Measurements from ENCODE around the gene AMZ1. TPM values are rescaled to one million over a fixed set of nuclear protein-coding genes. Genes with fewer than 3 reads are reported as not detected.

Gene AMZ1
- total RNA-seq, 2 experiments from 2014 or later = 0.05 to 0.08 TPM

GRCh38 chr7:2751086-2751485, 63.1 kb downstream of the AMZ1 start:
- CTCF ChIA-PET = interaction anchor here (0.5 to 0.6 kb wide), 2 partner anchors 32 to 248 kb away, joined by 3 read pairs; no protein-coding TSS in a partner anchor
- Mint-ChIP-seq H3K27me3 (no peaks in the 10 kb centered on the region), H3K4me1 (no peaks in the 10 kb centered on the region), H3K9me3 (peaks cover 8% of the 10 kb centered on the region), H3K36me3 (ENCODE audit: low read depth) (peaks cover 8% of the 10 kb centered on the region), H3K27ac (no peak overlapping the region), H3K4me3 (no peak overlapping the region)
- DNase-seq = no peak
- POLR2A ChIA-PET = no interaction called here

- DNase-seq = no peak
- Mint-ChIP-seq H3K4me3 (no peak overlapping the region), H3K27me3 (no peaks in the 10 kb centered on the region), H3K36me3 (ENCODE audit: low read depth) (peaks cover 8% of the 10 kb centered on the region), H3K27ac (no peak overlapping the region), H3K9me3 (peaks cover 4% of the 10 kb centered on the region), H3K4me1 (peaks cover 12% of the 10 kb centered on the region)
- ChIA-PET POLR2A (no interaction called here), CTCF (interaction anchor here (0.6 to 1.2 kb wide), 2 partner anchors 27 to 510 kb away, joined by 3 read pairs; no protein-coding TSS in a partner anchor)
Measured at GRCh38 chr7:2753148-2753547, 65.1 kb downstream of the AMZ1 start.

GRCh38 chr7:2754086-2754485, 66.1 kb downstream of the AMZ1 start:
- peaks cover 19% of the 10 kb centered on the region for H3K4me1 Mint-ChIP-seq
- POLR2A ChIA-PET = no interaction called here
- peaks cover 8% of the 10 kb centered on the region for H3K36me3 Mint-ChIP-seq (ENCODE audit: low read depth)
- CTCF ChIA-PET = interaction anchor here (1.2 kb wide), 2 partner anchors 28 to 44 kb away, joined by 3 to 4 read pairs; no protein-coding TSS in a partner anchor
- H3K4me3 Mint-ChIP-seq = no peak overlapping the region
- no peak overlapping the region for H3K27ac Mint-ChIP-seq
- no peak for DNase-seq
- peaks cover 4% of the 10 kb centered on the region for H3K9me3 Mint-ChIP-seq
- no peaks in the 10 kb centered on the region for H3K27me3 Mint-ChIP-seq

GRCh38 chr7:2754912-2755311, 66.9 kb downstream of the AMZ1 start:
- H3K36me3 Mint-ChIP-seq (ENCODE audit: low read depth) = peaks cover 8% of the 10 kb centered on the region
- H3K9me3 Mint-ChIP-seq = peaks cover 4% of the 10 kb centered on the region
- DNase-seq = no peak
- ChIA-PET CTCF (no interaction called here), POLR2A (no interaction called here)
- H3K4me3 Mint-ChIP-seq = no peak overlapping the region
- H3K27ac Mint-ChIP-seq = no peak overlapping the region
- no peaks in the 10 kb centered on the region for H3K27me3 Mint-ChIP-seq
- peaks cover 27% of the 10 kb centered on the region for H3K4me1 Mint-ChIP-seq

- H3K27ac Mint-ChIP-seq = no peak overlapping the region
- ChIA-PET POLR2A (no interaction called here), CTCF (interaction anchor here (1.3 kb wide), 1 partner anchor 12 kb away, joined by 3 read pairs; no protein-coding TSS in a partner anchor)
- no peak overlapping the region for H3K4me3 Mint-ChIP-seq
- no peaks in the 10 kb centered on the region for H3K27me3 Mint-ChIP-seq
- peaks cover 4% of the 10 kb centered on the region for H3K9me3 Mint-ChIP-seq
- DNase-seq = no peak
- peaks cover 8% of the 10 kb centered on the region for H3K36me3 Mint-ChIP-seq (ENCODE audit: low read depth)
- H3K4me1 Mint-ChIP-seq = peaks cover 33% of the 10 kb centered on the region
Measured at GRCh38 chr7:2755531-2755930, 67.5 kb downstream of the AMZ1 start.

GRCh38 chr7:2757361-2757903, 69.4 kb downstream of the AMZ1 start:
- POLR2A ChIA-PET = interaction anchor here (0.6 kb wide), 1 partner anchor 857 kb away, joined by 3 read pairs; no protein-coding TSS in a partner anchor
- CTCF ChIA-PET = interaction anchor here (0.5 to 2.0 kb wide), 15 partner anchors 11 to 351 kb away, joined by 3 to 9 read pairs (median 3); no protein-coding TSS in a partner anchor
- Mint-ChIP-seq H3K27me3 (no peaks in the 10 kb centered on the region), H3K4me3 (no peak overlapping the region), H3K36me3 (ENCODE audit: low read depth) (peaks cover 8% of the 10 kb centered on the region), H3K9me3 (peaks cover 4% of the 10 kb centered on the region), H3K4me1 (peaks cover 36% of the 10 kb centered on the region), H3K27ac (peak overlapping the region; percentile 37)
- no peak for DNase-seq

- peak overlapping the region; percentile 21 for H3K4me3 Mint-ChIP-seq
- H3K9me3 Mint-ChIP-seq = peaks cover 4% of the 10 kb centered on the region
- CTCF ChIA-PET = interaction anchor here (0.5 to 2.0 kb wide), 15 partner anchors 10 to 352 kb away, joined by 3 to 9 read pairs (median 3); no protein-coding TSS in a partner anchor
- POLR2A ChIA-PET = interaction anchor here (0.6 kb wide), 2 partner anchors 97 to 856 kb away, joined by 3 to 6 read pairs; no protein-coding TSS in a partner anchor
- H3K36me3 Mint-ChIP-seq (ENCODE audit: low read depth) = peaks cover 8% of the 10 kb centered on the region
- no peaks in the 10 kb centered on the region for H3K27me3 Mint-ChIP-seq
- H3K27ac Mint-ChIP-seq = peak overlapping the region; percentile 81
- DNase-seq = peak; percentile 60
- H3K4me1 Mint-ChIP-seq = peaks cover 36% of the 10 kb centered on the region
Measured at GRCh38 chr7:2757904-2758672, 70.1 kb downstream of the AMZ1 start.

- CTCF ChIA-PET = interaction anchor here (1.1 to 2.0 kb wide), 9 partner anchors 9 to 353 kb away, joined by 3 to 9 read pairs (median 4); no protein-coding TSS in a partner anchor
- H3K27ac Mint-ChIP-seq = peak overlapping the region; percentile 81
- POLR2A ChIA-PET = interaction anchor here (0.6 kb wide), 1 partner anchor 96 kb away, joined by 6 read pairs; no protein-coding TSS in a partner anchor
- peak overlapping the region; percentile 14 for H3K4me3 Mint-ChIP-seq
- no peaks in the 10 kb centered on the region for H3K27me3 Mint-ChIP-seq
- H3K9me3 Mint-ChIP-seq = peaks cover 4% of the 10 kb centered on the region
- H3K4me1 Mint-ChIP-seq = peaks cover 36% of the 10 kb centered on the region
- peaks cover 8% of the 10 kb centered on the region for H3K36me3 Mint-ChIP-seq (ENCODE audit: low read depth)
- no peak for DNase-seq
Measured at GRCh38 chr7:2758673-2759616, 70.9 kb downstream of the AMZ1 start.

- DNase-seq = no peak
- Mint-ChIP-seq H3K4me3 (no peak overlapping the region), H3K27me3 (no peaks in the 10 kb centered on the region), H3K36me3 (ENCODE audit: low read depth) (peaks cover 8% of the 10 kb centered on the region), H3K9me3 (peaks cover 4% of the 10 kb centered on the region), H3K27ac (peak overlapping the region; percentile 6), H3K4me1 (peaks cover 36% of the 10 kb centered on the region)
- ChIA-PET CTCF (interaction anchor here (1.1 to 1.7 kb wide), 2 partner anchors 19 to 47 kb away, joined by 3 to 5 read pairs; no protein-coding TSS in a partner anchor), POLR2A (interaction anchor here (0.5 kb wide), 1 partner anchor 424 kb away, joined by 3 read pairs; no protein-coding TSS in a partner anchor)
Measured at GRCh38 chr7:2759736-2760097, 71.7 kb downstream of the AMZ1 start.

GRCh38 chr7:2760098-2760889, 72.3 kb downstream of the AMZ1 start:
- Mint-ChIP-seq H3K9me3 (peaks cover 4% of the 10 kb centered on the region), H3K4me3 (no peak overlapping the region), H3K27me3 (no peaks in the 10 kb centered on the region), H3K4me1 (peaks cover 36% of the 10 kb centered on the region), H3K27ac (no peak overlapping the region), H3K36me3 (ENCODE audit: low read depth) (peaks cover 7% of the 10 kb centered on the region)
- ChIA-PET CTCF (interaction anchor here (1.5 to 1.7 kb wide), 3 partner anchors 17 to 38 kb away, joined by 5 read pairs; no protein-coding TSS in a partner anchor), POLR2A (interaction anchor here (0.5 kb wide), 1 partner anchor 424 kb away, joined by 3 read pairs; no protein-coding TSS in a partner anchor)
- no peak for DNase-seq

GRCh38 chr7:2761131-2761624, 73.2 kb downstream of the AMZ1 start:
- no peak for DNase-seq
- H3K27me3 Mint-ChIP-seq = no peaks in the 10 kb centered on the region
- H3K36me3 Mint-ChIP-seq (ENCODE audit: low read depth) = peaks cover 3% of the 10 kb centered on the region
- H3K4me1 Mint-ChIP-seq = peaks cover 37% of the 10 kb centered on the region
- H3K27ac Mint-ChIP-seq = no peak overlapping the region
- CTCF ChIA-PET = interaction anchor here (0.9 to 1.7 kb wide), 4 partner anchors 16 to 44 kb away, joined by 3 to 5 read pairs (median 5); no protein-coding TSS in a partner anchor
- no peaks in the 10 kb centered on the region for H3K9me3 Mint-ChIP-seq
- H3K4me3 Mint-ChIP-seq = no peak overlapping the region
- POLR2A ChIA-PET = no interaction called here
